MM.1S (cell line): ENCODE data around the gene NAALADL2.

Source experiments
- EZH2 ChIP-seq: fragments of 300-600 bp; sonication (generic); optimal IDR thresholded peaks from 2 replicates; pipeline ENCODE3; 2017; ENCODE audit warnings: low read depth, mild to moderate bottlenecking, antibody characterized with exemption, low read length, mixed read lengths
- TF ChIP-seq, protein P1 (sequence below): fragments of 300-600 bp; sonication (generic); IDR thresholded peaks from 2 replicates; pipeline ENCODE4 v1.5.1; 2016; ENCODE audit warnings: antibody characterized with exemption, low read length, mixed read lengths

DNA sequence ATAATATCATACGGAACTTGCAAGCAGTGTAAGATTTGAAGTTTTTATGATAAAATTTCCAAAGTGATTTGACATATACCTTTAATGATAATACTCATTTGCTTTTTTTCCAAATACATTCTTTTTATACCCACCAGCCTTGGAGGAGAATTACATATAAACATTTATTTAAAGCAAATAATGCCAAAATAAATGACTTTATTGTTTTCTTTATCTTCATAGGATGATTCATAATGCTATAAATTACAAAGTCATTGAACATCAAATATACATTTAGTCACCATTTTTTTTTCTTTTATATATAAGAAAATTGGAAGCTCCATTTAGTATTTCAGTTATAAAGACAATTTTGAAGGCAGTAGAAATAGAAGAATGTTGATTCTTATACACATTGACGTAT, 450.9 kb downstream of the NAALADL2 start:
- TF ChIP-seq, protein P1, sequence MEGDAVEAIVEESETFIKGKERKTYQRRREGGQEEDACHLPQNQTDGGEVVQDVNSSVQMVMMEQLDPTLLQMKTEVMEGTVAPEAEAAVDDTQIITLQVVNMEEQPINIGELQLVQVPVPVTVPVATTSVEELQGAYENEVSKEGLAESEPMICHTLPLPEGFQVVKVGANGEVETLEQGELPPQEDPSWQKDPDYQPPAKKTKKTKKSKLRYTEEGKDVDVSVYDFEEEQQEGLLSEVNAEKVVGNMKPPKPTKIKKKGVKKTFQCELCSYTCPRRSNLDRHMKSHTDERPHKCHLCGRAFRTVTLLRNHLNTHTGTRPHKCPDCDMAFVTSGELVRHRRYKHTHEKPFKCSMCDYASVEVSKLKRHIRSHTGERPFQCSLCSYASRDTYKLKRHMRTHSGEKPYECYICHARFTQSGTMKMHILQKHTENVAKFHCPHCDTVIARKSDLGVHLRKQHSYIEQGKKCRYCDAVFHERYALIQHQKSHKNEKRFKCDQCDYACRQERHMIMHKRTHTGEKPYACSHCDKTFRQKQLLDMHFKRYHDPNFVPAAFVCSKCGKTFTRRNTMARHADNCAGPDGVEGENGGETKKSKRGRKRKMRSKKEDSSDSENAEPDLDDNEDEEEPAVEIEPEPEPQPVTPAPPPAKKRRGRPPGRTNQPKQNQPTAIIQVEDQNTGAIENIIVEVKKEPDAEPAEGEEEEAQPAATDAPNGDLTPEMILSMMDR, result no peak
- no peak for TF ChIP-seq EZH2
